Thyroid gland (tissue), 4 donors: ENCODE results near the gene GCNT1. TPM values are rescaled to one million over a fixed set of nuclear protein-coding genes. Genes with fewer than 3 reads are reported as not detected.

ENCODE experiments used
- DNase-seq, 2 donors: peaks; one replicate each; pipeline ENCODE4 v3.0.0-alpha.2; 2019
- H3K27ac ChIP-seq, 3 donors: fragments of 200-600 bp; sonication (generic); 1 replicate in 2 of 3; 2 replicates in 1 of 3; pipeline ENCODE4 v1.5.1; 2016 to 2019; ENCODE audit warnings: mild to moderate bottlenecking in 1 of 3, moderate library complexity in 1 of 3
- H3K27me3 ChIP-seq: fragments of 200-600 bp; sonication (generic); one replicate; pipeline ENCODE4 v1.5.1; 2019
- H3K36me3 ChIP-seq, 2 donors: fragments of 200-600 bp; sonication (generic); one replicate each; pipeline ENCODE4 v1.5.1; 2016 to 2019
- H3K4me1 ChIP-seq, 2 donors: fragments of 200-600 bp; sonication (generic); one replicate each; pipeline ENCODE4 v1.5.1; 2017 to 2019
- H3K4me3 ChIP-seq, 3 donors: fragments of 200-600 bp; sonication (generic); replicated peaks in 1 of 3; 1 replicate in 2 of 3; 2 replicates in 1 of 3; pipeline ENCODE4 v1.5.1; 2016; ENCODE audit warnings: mild to moderate bottlenecking in 1 of 3
- H3K9me3 ChIP-seq: fragments of 200-600 bp; sonication (generic); one replicate; pipeline ENCODE4 v1.5.1; 2017
- CTCF ChIP-seq, 6 experiments: fragments of 200-600 bp in 3 of 6; fragments of 450-650 bp in 3 of 6; sonication (generic) in 3 of 6; IDR thresholded peaks; one replicate each; pipeline ENCODE4 v1.5.1; 2016 to 2019; ENCODE audit warnings: antibody characterized with exemption in 6 of 6, mild to moderate bottlenecking in 2 of 6, inconsistent platforms in 1 of 6, moderate library complexity in 1 of 6
- POLR2A ChIP-seq, 2 donors: fragments of 450-650 bp; IDR thresholded peaks; one replicate each; pipeline ENCODE4 v1.6.1; 2017; ENCODE audit warnings: antibody characterized with exemption in 2 of 2, mild to moderate bottlenecking in 2 of 2, moderate library complexity in 1 of 2
- WGBS, 2 donors: methylation state at CpG; one replicate each; pipeline ENCODE4 v1.1.5; 2017; 5-methylcytosine and 5-hydroxymethylcytosine counted together
- intact Hi-C: fragments of 100-400 bp; cut with DNase I; formaldehyde crosslinking; loops from one replicate; pipeline ENCODE4 v1.15.1; 2023
- total RNA-seq, 4 donors: library from RNA; depleted of rRNA; stranded (reverse); fragments of >200 nt; gene quantifications; one replicate each; pipeline ENCODE4 v1.2.3, GENCODE V29; 2016

Gene GCNT1
- total RNA-seq, 4 donors from 2014 or later, result 15.4 to 340 (median 30.9) TPM

GRCh38 chr9:76525196-76525595, 66.2 kb downstream of the GCNT1 start:
- H3K4me3 ChIP-seq, result no peak overlapping the region
- TF ChIP-seq POLR2A (IDR thresholded peaks at IDR 0.05), result no peak
- no peak for TF ChIP-seq CTCF (IDR thresholded peaks at IDR 0.05)
- no peaks in the 10 kb centered on the region for H3K9me3 ChIP-seq
- H3K36me3 ChIP-seq, result no peaks in the 10 kb centered on the region
- no peak for DNase-seq
- H3K27ac ChIP-seq, result peak overlapping the region in 2 of 3 donors; percentile 93 to 99
- peaks cover 23 to 41% of the 10 kb centered on the region in 2 donors for H3K4me1 ChIP-seq
- 71 to 77% methylated on average over 3 of the region's 3 CpGs for WGBS, 2 donors
- H3K27me3 ChIP-seq, result no peaks in the 10 kb centered on the region
- intact Hi-C loops, result no loop called here

GRCh38 chr9:76526026-76526425, 67.0 kb downstream of the GCNT1 start:
- Histone ChIP-seq H3K9me3 (no peaks in the 10 kb centered on the region), H3K27ac (peak overlapping the region in 2 of 3 donors; percentile 27 to 93), H3K4me1 (peaks cover 24 to 41% of the 10 kb centered on the region in 2 donors), H3K36me3 (no peaks in the 10 kb centered on the region), H3K27me3 (no peaks in the 10 kb centered on the region), H3K4me3 (no peak overlapping the region)
- no peak for TF ChIP-seq CTCF (IDR thresholded peaks at IDR 0.05)
- no peak for TF ChIP-seq POLR2A (IDR thresholded peaks at IDR 0.05)
- DNase-seq, result no peak
- 56% methylated on average over 1 of the region's 1 CpG for WGBS, 2 donors
- intact Hi-C loops, result no loop called here

GRCh38 chr9:76528056-76528455, 69.1 kb downstream of the GCNT1 start:
- intact Hi-C loops, result no loop called here
- no peak overlapping the region for H3K4me3 ChIP-seq
- 82 to 84% methylated on average over 7 of the region's 7 CpGs for WGBS, 2 donors

GRCh38 chr9:76528642-76529190, 69.7 kb downstream of the GCNT1 start:
- no peak for TF ChIP-seq CTCF (IDR thresholded peaks at IDR 0.05)
- no peak for TF ChIP-seq POLR2A (IDR thresholded peaks at IDR 0.05)
- H3K4me1 ChIP-seq, result peaks cover 19 to 41% of the 10 kb centered on the region in 2 donors
- intact Hi-C loops, result no loop called here
- no peaks in the 10 kb centered on the region for H3K36me3 ChIP-seq
- DNase-seq, result no peak
- no peaks in the 10 kb centered on the region for H3K27me3 ChIP-seq
- H3K4me3 ChIP-seq, result no peak overlapping the region
- H3K9me3 ChIP-seq, result no peaks in the 10 kb centered on the region
- WGBS, 2 donors, result 74 to 77% methylated on average over 5 to 10 of the region's 20 CpGs
- no peak overlapping the region for H3K27ac ChIP-seq

More at GRCh38 chr9:76528056-76528455, 69.1 kb downstream of the GCNT1 start:
- Histone ChIP-seq H3K4me1 (peaks cover 16 to 39% of the 10 kb centered on the region in 2 donors), H3K36me3 (no peaks in the 10 kb centered on the region), H3K27me3 (no peaks in the 10 kb centered on the region), H3K9me3 (no peaks in the 10 kb centered on the region), H3K27ac (no peak overlapping the region)
- TF ChIP-seq POLR2A (IDR thresholded peaks at IDR 0.05) (no peak), CTCF (IDR thresholded peaks at IDR 0.05) (no peak)
- no peak for DNase-seq

GRCh38 chr9:76529653-76530052, 70.7 kb downstream of the GCNT1 start:
- intact Hi-C loops, result no loop called here
- TF ChIP-seq POLR2A (IDR thresholded peaks at IDR 0.05) (no peak), CTCF (IDR thresholded peaks at IDR 0.05) (no peak)
- Histone ChIP-seq H3K4me1 (peaks cover 24 to 46% of the 10 kb centered on the region in 2 donors), H3K4me3 (no peak overlapping the region), H3K27ac (peak overlapping the region in 2 of 3 donors; percentile 91), H3K27me3 (no peaks in the 10 kb centered on the region), H3K9me3 (no peaks in the 10 kb centered on the region), H3K36me3 (no peaks in the 10 kb centered on the region)
- WGBS, 2 donors, result 92 to 97% methylated on average over 5 of the region's 5 CpGs
- no peak for DNase-seq
